ENCODE measurements around the gene CDH13.

DNA sequence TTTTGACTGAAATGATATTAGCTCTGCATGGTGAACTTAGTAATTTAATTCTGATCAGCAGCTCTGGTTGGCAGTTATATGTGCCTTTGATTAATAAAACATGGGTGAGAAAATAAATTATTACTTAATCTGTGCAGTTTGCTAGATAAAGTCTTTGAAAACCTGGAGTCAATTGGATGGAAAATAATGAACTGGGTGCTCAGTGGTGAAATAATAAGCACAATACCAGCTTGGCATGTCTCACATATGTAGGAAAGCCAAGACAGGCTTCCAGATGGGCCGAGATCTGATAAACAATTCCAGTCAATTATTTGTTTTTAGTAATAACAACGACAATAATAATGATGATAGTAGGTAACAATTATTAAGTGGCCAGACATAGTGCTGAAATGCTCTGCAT is 326.7 kb downstream of the CDH13 start:
- TF ChIP-seq EZH2 (IDR thresholded peaks at IDR 0.05) (no peak), POLR2AphosphoS5 (IDR thresholded peaks at IDR 0.05; ENCODE audit: borderline replicate concordance, low read depth, low read length) (no peak), FOXP2 (optimal IDR thresholded peaks at IDR 0.05; ENCODE audit: control extremely low read depth, extremely low read length, insufficient read depth) (no peak)

All from SK-N-MC (cell line).